Measurements from ENCODE around the gene SIRT1. TPM values are rescaled to one million over a fixed set of nuclear protein-coding genes. Genes with fewer than 3 reads are reported as not detected.
"Not testable (repeated sequence)": the region's sequence is repeated elsewhere in the genome, so short reads cannot be mapped to it uniquely, and the experiment has no call there.

The SIRT1 gene
- polyA plus RNA-seq, 4 donors = 40.3 to 58.2 (median 47.0) TPM

- no peak for DNase-seq (ENCODE audit: low read depth in 4 of 4, low spot score in 3 of 4)
Measured at GRCh38 chr10:67943917-67944316, 59.5 kb downstream of the SIRT1 start.

- no peak for DNase-seq (ENCODE audit: low read depth in 4 of 4, low spot score in 3 of 4)
Measured at GRCh38 chr10:67955614-67956013, 71.2 kb downstream of the SIRT1 start.

GRCh38 chr10:67959839-67960476 is 75.5 kb downstream of the SIRT1 start:
- no peak for DNase-seq (ENCODE audit: low read depth in 4 of 4, low spot score in 3 of 4)

GRCh38 chr10:67965456-67965855 is 81.0 kb downstream of the SIRT1 start:
- DNase-seq (ENCODE audit: low read depth in 4 of 4, low spot score in 3 of 4) = no peak

- not testable (repeated sequence) for DNase-seq (ENCODE audit: low read depth in 4 of 4, low spot score in 3 of 4)
Measured at GRCh38 chr10:67966035-67966434, 81.6 kb downstream of the SIRT1 start.

Other genes starting within 250 kb of the SIRT1 start
- gene CTNNA3, start 188.5 kb upstream of the SIRT1 start, polyA plus RNA-seq (ENCODE audit: insufficient read length in 4 of 4) = 1 to 10 TPM; 1.0 to 3.9 (median 2.9) TPM
- 10 to 100 TPM; 11.1 to 15.7 (median 12.9) TPM for gene DNAJC12, start 46.5 kb upstream of the SIRT1 start, polyA plus RNA-seq (ENCODE audit: insufficient read length in 4 of 4)
- gene HERC4, start 190.6 kb downstream of the SIRT1 start, polyA plus RNA-seq (ENCODE audit: insufficient read length in 4 of 4) = 10 to 100 TPM; 37.6 to 56.7 (median 50.8) TPM
- gene MYPN, start 224.8 kb downstream of the SIRT1 start, polyA plus RNA-seq (ENCODE audit: insufficient read length in 4 of 4) = under 1 TPM; 0.06 to 0.10 (median 0.06) TPM

Data from left renal pelvis (tissue), 4 donors.